Measurements from ENCODE around the gene ORC1. TPM values are rescaled to one million over a fixed set of nuclear protein-coding genes. Genes with fewer than 3 reads are reported as not detected.

Gene ORC1
- total RNA-seq, 2 donors from 2014 or later = 2.2 to 3.3 TPM

- H3K9me3 ChIP-seq = no peaks in the 10 kb centered on the region
- no peaks in the 10 kb centered on the region for H3K27me3 ChIP-seq (replicated peaks; ENCODE audit: insufficient read depth)
- TF ChIP-seq POLR2AphosphoS5 (IDR thresholded peaks at IDR 0.05) = no peak
- TF ChIP-seq, protein P1, sequence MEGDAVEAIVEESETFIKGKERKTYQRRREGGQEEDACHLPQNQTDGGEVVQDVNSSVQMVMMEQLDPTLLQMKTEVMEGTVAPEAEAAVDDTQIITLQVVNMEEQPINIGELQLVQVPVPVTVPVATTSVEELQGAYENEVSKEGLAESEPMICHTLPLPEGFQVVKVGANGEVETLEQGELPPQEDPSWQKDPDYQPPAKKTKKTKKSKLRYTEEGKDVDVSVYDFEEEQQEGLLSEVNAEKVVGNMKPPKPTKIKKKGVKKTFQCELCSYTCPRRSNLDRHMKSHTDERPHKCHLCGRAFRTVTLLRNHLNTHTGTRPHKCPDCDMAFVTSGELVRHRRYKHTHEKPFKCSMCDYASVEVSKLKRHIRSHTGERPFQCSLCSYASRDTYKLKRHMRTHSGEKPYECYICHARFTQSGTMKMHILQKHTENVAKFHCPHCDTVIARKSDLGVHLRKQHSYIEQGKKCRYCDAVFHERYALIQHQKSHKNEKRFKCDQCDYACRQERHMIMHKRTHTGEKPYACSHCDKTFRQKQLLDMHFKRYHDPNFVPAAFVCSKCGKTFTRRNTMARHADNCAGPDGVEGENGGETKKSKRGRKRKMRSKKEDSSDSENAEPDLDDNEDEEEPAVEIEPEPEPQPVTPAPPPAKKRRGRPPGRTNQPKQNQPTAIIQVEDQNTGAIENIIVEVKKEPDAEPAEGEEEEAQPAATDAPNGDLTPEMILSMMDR (IDR thresholded peaks at IDR 0.05) = no peak
- TF ChIP-seq POLR2A (IDR thresholded peaks at IDR 0.05) = no peak
- DNase-seq (ENCODE audit: low spot score) = no peak
- H3K4me1 ChIP-seq (replicated peaks) = no peaks in the 10 kb centered on the region
- intact Hi-C loops (cut with DNase I) = no loop called here
- no peak overlapping the region for H3K27ac ChIP-seq
- no peak overlapping the region for H3K4me3 ChIP-seq
- H3K36me3 ChIP-seq = peaks cover 3 to 13% of the 10 kb centered on the region in 2 donors
- WGBS = 91% methylated on average over 10 of the region's 10 CpGs
These were observed 9.3 kb upstream of the ORC1 start for GRCh38 chr1:52413410-52413989.

GRCh38 chr1:52404975-52405338 is 734 bp upstream of the ORC1 start:
- WGBS = 2% methylated on average over 8 of the region's 8 CpGs
- intact Hi-C loops (cut with DNase I) = loop anchor here (2.0 to 10.0 kb wide), 4 partner anchors 38 to 512 kb away; partner anchors contain the start of genes CC2D1B and ZFYVE9
- H3K27ac ChIP-seq = peak overlapping the region; percentile 83 to 85
- no peaks in the 10 kb centered on the region for H3K36me3 ChIP-seq
- H3K27me3 ChIP-seq (replicated peaks; ENCODE audit: insufficient read depth) = no peaks in the 10 kb centered on the region
- peak overlapping the region; percentile 57 to 65 for H3K4me3 ChIP-seq
- no peak for DNase-seq (ENCODE audit: low spot score)
- no peaks in the 10 kb centered on the region for H3K9me3 ChIP-seq
- no peaks in the 10 kb centered on the region for H3K4me1 ChIP-seq (replicated peaks)
- TF ChIP-seq, protein P1 (IDR thresholded peaks at IDR 0.05) = no peak
- TF ChIP-seq POLR2AphosphoS5 (IDR thresholded peaks at IDR 0.05) (no peak), POLR2A (IDR thresholded peaks at IDR 0.05) (no peak)

DNA sequence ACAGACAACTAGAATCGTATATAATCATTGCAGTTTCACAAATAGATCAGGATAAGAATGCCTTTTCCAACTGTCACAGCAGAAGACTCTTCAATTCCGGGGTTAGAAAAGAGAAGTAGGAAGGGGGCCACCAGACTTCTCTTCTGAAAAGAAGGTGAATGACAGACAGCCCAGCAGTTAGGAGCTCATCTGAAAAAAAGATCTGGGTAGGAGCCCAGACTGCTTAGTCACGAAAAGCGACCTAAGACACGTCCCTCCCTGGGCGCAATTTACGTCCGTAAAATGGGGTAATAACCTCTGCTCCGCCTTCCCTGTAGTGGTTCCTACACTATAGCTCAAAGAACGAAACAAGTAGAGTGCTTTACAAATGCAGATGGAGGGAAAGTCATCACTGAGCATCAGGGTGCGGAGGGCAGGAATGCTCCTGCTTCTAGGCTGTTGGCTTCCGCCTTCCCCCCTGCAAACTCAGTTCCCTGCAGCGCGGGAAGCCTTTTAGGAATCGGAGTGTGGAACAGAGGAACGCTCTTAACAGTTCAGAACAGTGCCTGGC is 582 bp downstream of the ORC1 start:
- no peaks in the 10 kb centered on the region for H3K9me3 ChIP-seq
- intact Hi-C loops (cut with DNase I) = loop anchor here (2.0 to 10.0 kb wide), 4 partner anchors 37 to 514 kb away; partner anchors contain the start of genes CC2D1B and ZFYVE9
- no peak for DNase-seq (ENCODE audit: low spot score)
- H3K4me1 ChIP-seq (replicated peaks) = no peaks in the 10 kb centered on the region
- H3K27me3 ChIP-seq (replicated peaks; ENCODE audit: insufficient read depth) = no peaks in the 10 kb centered on the region
- peak overlapping the region; percentile 57 to 65 for H3K4me3 ChIP-seq
- TF ChIP-seq POLR2A (IDR thresholded peaks at IDR 0.05) = no peak
- TF ChIP-seq POLR2AphosphoS5 (IDR thresholded peaks at IDR 0.05) = no peak
- TF ChIP-seq, protein P1 (IDR thresholded peaks at IDR 0.05) = no peak
- H3K36me3 ChIP-seq = no peaks in the 10 kb centered on the region
- H3K27ac ChIP-seq = peak overlapping the region; percentile 43 to 85
- under 1% methylated on average over 16 of the region's 16 CpGs for WGBS

DNA sequence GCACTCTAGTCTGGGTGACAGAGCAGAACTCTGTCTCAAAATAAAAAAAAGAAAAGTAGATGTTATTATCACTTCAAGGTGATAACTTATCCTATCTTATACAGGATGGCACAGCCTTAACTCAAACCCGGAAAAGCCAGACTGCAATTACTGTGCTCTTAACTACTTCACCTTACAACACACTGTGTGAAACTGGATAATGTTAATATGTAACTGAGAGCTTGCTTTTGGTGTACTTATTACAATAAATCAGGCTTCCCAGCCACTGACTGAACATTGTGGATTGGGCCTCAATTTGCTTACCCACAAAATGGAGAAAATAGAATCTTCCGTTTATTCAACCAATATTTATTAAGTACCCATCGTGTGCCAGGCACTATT is 1.4 kb downstream of the ORC1 start:
- H3K27ac ChIP-seq = no peak overlapping the region
- no peak for DNase-seq (ENCODE audit: low spot score)
- H3K36me3 ChIP-seq = no peaks in the 10 kb centered on the region
- H3K4me3 ChIP-seq = no peak overlapping the region
- intact Hi-C loops (cut with DNase I) = loop anchor here (5.0 to 10.0 kb wide), 3 partner anchors 258 to 514 kb away; partner anchors contain the start of gene ZFYVE9
- no peaks in the 10 kb centered on the region for H3K9me3 ChIP-seq
- no peaks in the 10 kb centered on the region for H3K4me1 ChIP-seq (replicated peaks)
- H3K27me3 ChIP-seq (replicated peaks; ENCODE audit: insufficient read depth) = no peaks in the 10 kb centered on the region
- TF ChIP-seq POLR2A (IDR thresholded peaks at IDR 0.05) (no peak), POLR2AphosphoS5 (IDR thresholded peaks at IDR 0.05) (no peak)
- TF ChIP-seq, protein P1 (IDR thresholded peaks at IDR 0.05) = no peak
- 53% methylated on average over 3 of the region's 3 CpGs for WGBS

GRCh38 chr1:52400131-52400530 is 4.1 kb downstream of the ORC1 start:
- Histone ChIP-seq H3K9me3 (no peaks in the 10 kb centered on the region), H3K4me3 (no peak overlapping the region), H3K36me3 (no peaks in the 10 kb centered on the region), H3K27me3 (replicated peaks; ENCODE audit: insufficient read depth) (no peaks in the 10 kb centered on the region), H3K4me1 (replicated peaks) (no peaks in the 10 kb centered on the region), H3K27ac (no peak overlapping the region)
- TF ChIP-seq POLR2AphosphoS5 (IDR thresholded peaks at IDR 0.05) (no peak), POLR2A (IDR thresholded peaks at IDR 0.05) (no peak)
- TF ChIP-seq, protein P1 (IDR thresholded peaks at IDR 0.05) = no peak
- 95% methylated on average over 6 of the region's 6 CpGs for WGBS
- no peak for DNase-seq (ENCODE audit: low spot score)
- intact Hi-C loops (cut with DNase I) = loop anchor here (5.0 to 10.0 kb wide), 3 partner anchors 255 to 517 kb away; partner anchors contain the start of gene ZFYVE9
